ENCODE measurements around the gene ZNF70.
"Not testable (repeated sequence)": the region's sequence is repeated elsewhere in the genome, so short reads cannot be mapped to it uniquely, and the experiment has no call there.

The ZNF70 gene

GRCh38 chr22:23754980-23755636 is 4.2 kb upstream of the ZNF70 start:
- no peak for DNase-seq

GRCh38 chr22:23754220-23754919 is 3.5 kb upstream of the ZNF70 start, which contains the start of gene VPREB3:
Gene VPREB3, minus strand, starts transcription at chr22:23754425. Its CDS starts 62 bp downstream, at chr22:23754363.
- DNase-seq = no peak

GRCh38 chr22:23753385-23753784 is 2.5 kb upstream of the ZNF70 start:
- DNase-seq = no peak

GRCh38 chr22:23752750-23753149 is 1.8 kb upstream of the ZNF70 start:
- DNase-seq = no peak

- no peak for DNase-seq
Measured at GRCh38 chr22:23752090-23752691, 1.3 kb upstream of the ZNF70 start.

GRCh38 chr22:23751441-23751996 is 607 bp upstream of the ZNF70 start:
- peak; percentile 13 for DNase-seq

GRCh38 chr22:23750367-23750713 is 572 bp downstream of the ZNF70 start:
- no peak for DNase-seq

- DNase-seq = peak; percentile 29
Measured at GRCh38 chr22:23749841-23750301, 1.0 kb downstream of the ZNF70 start.

GRCh38 chr22:23745791-23746190 is 5.1 kb downstream of the ZNF70 start:
- peak; percentile 8 for DNase-seq

- no peak for DNase-seq
Measured at GRCh38 chr22:23744485-23744884, 6.4 kb downstream of the ZNF70 start.

GRCh38 chr22:23744001-23744400 is 6.9 kb downstream of the ZNF70 start:
- DNase-seq = no peak

- DNase-seq = no peak
Measured at GRCh38 chr22:23743303-23743705, 7.6 kb downstream of the ZNF70 start.

GRCh38 chr22:23742505-23743264 is 8.2 kb downstream of the ZNF70 start:
- DNase-seq = no peak

- DNase-seq = no peak
Measured at GRCh38 chr22:23737696-23738095, 13.2 kb downstream of the ZNF70 start.

- not testable (repeated sequence) for DNase-seq
Measured at GRCh38 chr22:23728108-23728507, 22.8 kb downstream of the ZNF70 start.

GRCh38 chr22:23722724-23723123 is 28.2 kb downstream of the ZNF70 start:
- no peak for DNase-seq

GRCh38 chr22:23722160-23722559 is 28.8 kb downstream of the ZNF70 start:
- DNase-seq = no peak

- no peak for DNase-seq
Measured at GRCh38 chr22:23720855-23721254, 30.1 kb downstream of the ZNF70 start.

- DNase-seq = no peak
Measured at GRCh38 chr22:23718371-23719165, 32.3 kb downstream of the ZNF70 start.

GRCh38 chr22:23716811-23717801 is 33.8 kb downstream of the ZNF70 start:
- peak; percentile 59 for DNase-seq

Measured in NCI-H510A treated with DMSO at 0.1 percent for 48 hours (cell line).